HG03095 (cell line): ENCODE data around the gene P2RY6.
"Not testable (repeated sequence)": the region's sequence is repeated elsewhere in the genome, so short reads cannot be mapped to it uniquely, and the experiment has no call there.

Experiments used
- ATAC-seq: cut with Tn5 transposase; IDR thresholded peaks from one replicate; pipeline ENCODE4 v1.9.1; 2021; ENCODE audit warnings: moderate library complexity; ENCODE audit not compliant: unreplicated experiment

Gene P2RY6

GRCh38 chr11:73271936-73272679 is at the start of gene P2RY6:
P2RY6 (plus strand) TSS chr11:73272338; CDS start chr11:73296519, 24,181 bp downstream.
- no peak for ATAC-seq

- no peak for ATAC-seq
Observed at GRCh38 chr11:73223998-73224730, 48.0 kb upstream of the P2RY6 start.

- no peak for ATAC-seq
Observed at GRCh38 chr11:73225001-73225686, 47.0 kb upstream of the P2RY6 start.

- no peak for ATAC-seq
Observed at GRCh38 chr11:73225851-73226250, 46.3 kb upstream of the P2RY6 start.

- ATAC-seq = no peak
Observed at GRCh38 chr11:73226297-73227006, 45.7 kb upstream of the P2RY6 start.

- no peak for ATAC-seq
Observed at GRCh38 chr11:73227571-73228211, 44.4 kb upstream of the P2RY6 start.

- ATAC-seq = no peak
Observed at GRCh38 chr11:73228268-73229134, 43.6 kb upstream of the P2RY6 start.

- no peak for ATAC-seq
Observed at GRCh38 chr11:73229321-73229895, 42.7 kb upstream of the P2RY6 start.

- ATAC-seq = no peak
Observed at GRCh38 chr11:73229896-73230875, 42.0 kb upstream of the P2RY6 start.

GRCh38 chr11:73230931-73231330 is 41.2 kb upstream of the P2RY6 start:
- ATAC-seq = no peak

GRCh38 chr11:73232487-73232886 is 39.7 kb upstream of the P2RY6 start:
- ATAC-seq = not testable (repeated sequence)

GRCh38 chr11:73233211-73233610 is 38.9 kb upstream of the P2RY6 start:
- no peak for ATAC-seq

GRCh38 chr11:73233692-73234470 is 38.3 kb upstream of the P2RY6 start:
- ATAC-seq = no peak

- ATAC-seq = no peak
Observed at GRCh38 chr11:73234471-73235181, 37.5 kb upstream of the P2RY6 start.

- ATAC-seq = no peak
Observed at GRCh38 chr11:73235236-73235786, 36.8 kb upstream of the P2RY6 start.

GRCh38 chr11:73236205-73236765 is 35.9 kb upstream of the P2RY6 start:
- ATAC-seq = no peak
